ENCODE measurements around the gene NR1D2. TPM values are rescaled to one million over a fixed set of nuclear protein-coding genes. Genes with fewer than 3 reads are reported as not detected.
A peak's percentile ranks its signal among the peaks of the same experiment; 100 is the strongest.

The NR1D2 gene
- total RNA-seq, 2 experiments from 2014 or later: 3.6 to 4.0 TPM

- ATAC-seq: no peak
- Mint-ChIP-seq H3K36me3 (ENCODE audit: low read depth) (no peaks in the 10 kb centered on the region), H3K4me1 (ENCODE audit: low read depth) (peaks cover 13% of the 10 kb centered on the region), H3K4me3 (no peak overlapping the region), H3K27me3 (no peaks in the 10 kb centered on the region), H3K9me3 (no peaks in the 10 kb centered on the region), H3K27ac (no peak overlapping the region)
- TF ChIP-seq CTCF (IDR thresholded peaks at IDR 0.05): no peak
- CTCF ChIA-PET: no interaction called here
- DNase-seq: no peak
- intact Hi-C loops (cut with micrococcal nuclease): loop anchor here (10.0 kb wide), 1 partner anchor 694 kb away; no protein-coding TSS in a partner anchor
- POLR2A ChIA-PET: no interaction called here
Measured at GRCh38 chr3:23991306-23991682, 46.2 kb downstream of the NR1D2 start.

GRCh38 chr3:23991683-23992628 is 46.9 kb downstream of the NR1D2 start:
- no peak for TF ChIP-seq CTCF (IDR thresholded peaks at IDR 0.05)
- ATAC-seq: peak; percentile 47
- ChIA-PET CTCF (interaction anchor here (1.1 to 1.3 kb wide), 2 partner anchors 158 to 194 kb away, joined by 3 read pairs; no protein-coding TSS in a partner anchor), POLR2A (no interaction called here)
- no peak overlapping the region for H3K27ac Mint-ChIP-seq
- peaks cover 13% of the 10 kb centered on the region for H3K4me1 Mint-ChIP-seq (ENCODE audit: low read depth)
- no peaks in the 10 kb centered on the region for H3K9me3 Mint-ChIP-seq
- no peak for DNase-seq
- H3K36me3 Mint-ChIP-seq (ENCODE audit: low read depth): no peaks in the 10 kb centered on the region
- intact Hi-C loops (cut with micrococcal nuclease): loop anchor here (10.0 kb wide), 1 partner anchor 693 kb away; no protein-coding TSS in a partner anchor
- no peak overlapping the region for H3K4me3 Mint-ChIP-seq
- no peaks in the 10 kb centered on the region for H3K27me3 Mint-ChIP-seq

GRCh38 chr3:23993556-23994243 is 48.6 kb downstream of the NR1D2 start:
- H3K4me1 Mint-ChIP-seq (ENCODE audit: low read depth): peaks cover 13% of the 10 kb centered on the region
- intact Hi-C loops (cut with micrococcal nuclease): loop anchor here (10.0 kb wide), 1 partner anchor 691 kb away; no protein-coding TSS in a partner anchor
- no peaks in the 10 kb centered on the region for H3K36me3 Mint-ChIP-seq (ENCODE audit: low read depth)
- ATAC-seq (no peak), DNase-seq (no peak)
- TF ChIP-seq CTCF (IDR thresholded peaks at IDR 0.05): no peak
- CTCF ChIA-PET: no interaction called here
- no peak overlapping the region for H3K4me3 Mint-ChIP-seq
- POLR2A ChIA-PET: no interaction called here
- no peaks in the 10 kb centered on the region for H3K27me3 Mint-ChIP-seq
- H3K27ac Mint-ChIP-seq: no peak overlapping the region
- no peaks in the 10 kb centered on the region for H3K9me3 Mint-ChIP-seq

DNA sequence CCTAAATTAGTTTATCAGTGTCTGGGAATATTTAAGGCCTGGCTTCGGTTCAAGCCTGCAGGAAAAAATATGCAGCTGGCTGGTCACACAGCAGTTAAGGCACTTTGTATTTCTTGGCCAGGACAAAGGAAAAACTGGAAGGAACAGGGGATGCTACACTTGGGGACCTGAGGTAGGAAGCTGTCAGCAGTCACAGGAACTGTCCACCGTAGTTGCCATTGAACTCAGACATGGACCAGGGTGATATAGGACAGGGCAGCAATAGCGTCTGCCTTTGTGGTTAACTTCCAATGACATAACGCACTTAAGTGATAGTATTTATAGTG is 49.1 kb downstream of the NR1D2 start:
- TF ChIP-seq CTCF (IDR thresholded peaks at IDR 0.05): no peak

More for the DNA sequence above, 49.1 kb downstream of the NR1D2 start:
- CTCF ChIA-PET: interaction anchor here (1.0 to 2.7 kb wide), 2 partner anchors 191 to 243 kb away, joined by 3 to 9 read pairs; no protein-coding TSS in a partner anchor
- ATAC-seq: no peak
- DNase-seq: no peak
- H3K9me3 Mint-ChIP-seq: no peaks in the 10 kb centered on the region
- H3K4me3 Mint-ChIP-seq: no peak overlapping the region
- H3K36me3 Mint-ChIP-seq (ENCODE audit: low read depth): no peaks in the 10 kb centered on the region
- peaks cover 3% of the 10 kb centered on the region for H3K27me3 Mint-ChIP-seq
- no peak overlapping the region for H3K27ac Mint-ChIP-seq
- POLR2A ChIA-PET: no interaction called here
- peaks cover 13% of the 10 kb centered on the region for H3K4me1 Mint-ChIP-seq (ENCODE audit: low read depth)
- intact Hi-C loops (cut with micrococcal nuclease): loop anchor here (10.0 kb wide), 1 partner anchor 691 kb away; no protein-coding TSS in a partner anchor

Data from activated CD8-positive, alpha-beta T cell treated with anti-CD3 and anti-CD28 coated beads for 36 hours (primary cell).